ENCODE data around the gene LPAR5. TPM values are rescaled to one million over a fixed set of nuclear protein-coding genes. Genes with fewer than 3 reads are reported as not detected.

The LPAR5 gene
- polyA plus RNA-seq, 1 of the 3 experiments (the other 2 are of a cell fraction): 0.03 TPM

DNA sequence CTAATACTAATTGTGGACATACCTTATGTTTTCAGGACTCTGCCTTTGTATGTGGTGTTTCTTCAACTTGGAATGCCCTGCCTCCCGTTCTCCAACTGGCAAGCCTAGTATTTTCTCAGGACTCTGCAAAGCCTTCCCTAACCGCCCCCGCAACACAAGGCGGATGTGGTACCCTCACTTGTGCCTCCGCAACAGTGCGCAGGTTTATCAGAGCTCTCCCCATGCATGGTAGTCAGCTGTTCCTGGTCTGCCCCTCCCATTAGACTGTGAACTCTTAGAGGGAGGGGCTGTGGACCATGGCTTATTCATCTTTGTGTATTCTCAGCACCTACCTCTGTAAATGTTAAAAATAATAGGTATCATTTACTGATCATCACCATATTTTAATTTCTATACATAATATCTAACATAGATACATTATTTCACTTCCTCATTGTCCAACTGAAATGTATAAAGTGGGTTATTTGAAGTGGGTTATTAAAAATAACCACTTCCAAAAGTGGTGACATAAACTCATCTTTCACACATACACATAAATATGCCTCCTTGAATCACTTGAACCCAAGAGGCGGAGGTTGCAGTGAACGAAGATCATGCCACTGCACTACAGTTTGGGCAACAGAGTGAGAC is 9.0 kb downstream of the LPAR5 start:
- ChIA-PET CTCF (interaction anchor here (4.8 kb wide), 1 partner anchor 18 kb away, joined by 21 read pairs; no protein-coding TSS in a partner anchor), POLR2A (no interaction called here)
- no peak for TF ChIP-seq GATA2 (CRISPR knock-in tag; IDR thresholded peaks at IDR 0.05)
- no peak for TF ChIP-seq YY1 (IDR thresholded peaks at IDR 0.05; ENCODE audit: low read depth)
- TF ChIP-seq PBX3 (IDR thresholded peaks at IDR 0.05): no peak
- TF ChIP-seq, protein P1, sequence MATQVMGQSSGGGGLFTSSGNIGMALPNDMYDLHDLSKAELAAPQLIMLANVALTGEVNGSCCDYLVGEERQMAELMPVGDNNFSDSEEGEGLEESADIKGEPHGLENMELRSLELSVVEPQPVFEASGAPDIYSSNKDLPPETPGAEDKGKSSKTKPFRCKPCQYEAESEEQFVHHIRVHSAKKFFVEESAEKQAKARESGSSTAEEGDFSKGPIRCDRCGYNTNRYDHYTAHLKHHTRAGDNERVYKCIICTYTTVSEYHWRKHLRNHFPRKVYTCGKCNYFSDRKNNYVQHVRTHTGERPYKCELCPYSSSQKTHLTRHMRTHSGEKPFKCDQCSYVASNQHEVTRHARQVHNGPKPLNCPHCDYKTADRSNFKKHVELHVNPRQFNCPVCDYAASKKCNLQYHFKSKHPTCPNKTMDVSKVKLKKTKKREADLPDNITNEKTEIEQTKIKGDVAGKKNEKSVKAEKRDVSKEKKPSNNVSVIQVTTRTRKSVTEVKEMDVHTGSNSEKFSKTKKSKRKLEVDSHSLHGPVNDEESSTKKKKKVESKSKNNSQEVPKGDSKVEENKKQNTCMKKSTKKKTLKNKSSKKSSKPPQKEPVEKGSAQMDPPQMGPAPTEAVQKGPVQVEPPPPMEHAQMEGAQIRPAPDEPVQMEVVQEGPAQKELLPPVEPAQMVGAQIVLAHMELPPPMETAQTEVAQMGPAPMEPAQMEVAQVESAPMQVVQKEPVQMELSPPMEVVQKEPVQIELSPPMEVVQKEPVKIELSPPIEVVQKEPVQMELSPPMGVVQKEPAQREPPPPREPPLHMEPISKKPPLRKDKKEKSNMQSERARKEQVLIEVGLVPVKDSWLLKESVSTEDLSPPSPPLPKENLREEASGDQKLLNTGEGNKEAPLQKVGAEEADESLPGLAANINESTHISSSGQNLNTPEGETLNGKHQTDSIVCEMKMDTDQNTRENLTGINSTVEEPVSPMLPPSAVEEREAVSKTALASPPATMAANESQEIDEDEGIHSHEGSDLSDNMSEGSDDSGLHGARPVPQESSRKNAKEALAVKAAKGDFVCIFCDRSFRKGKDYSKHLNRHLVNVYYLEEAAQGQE (IDR thresholded peaks at IDR 0.05; ENCODE audit: low read depth, low read length): no peak
- TF ChIP-seq, protein P2, sequence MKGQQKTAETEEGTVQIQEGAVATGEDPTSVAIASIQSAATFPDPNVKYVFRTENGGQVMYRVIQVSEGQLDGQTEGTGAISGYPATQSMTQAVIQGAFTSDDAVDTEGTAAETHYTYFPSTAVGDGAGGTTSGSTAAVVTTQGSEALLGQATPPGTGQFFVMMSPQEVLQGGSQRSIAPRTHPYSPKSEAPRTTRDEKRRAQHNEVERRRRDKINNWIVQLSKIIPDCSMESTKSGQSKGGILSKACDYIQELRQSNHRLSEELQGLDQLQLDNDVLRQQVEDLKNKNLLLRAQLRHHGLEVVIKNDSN (IDR thresholded peaks at IDR 0.05; ENCODE audit: borderline replicate concordance, low read depth): no peak
- TF ChIP-seq, protein P3, sequence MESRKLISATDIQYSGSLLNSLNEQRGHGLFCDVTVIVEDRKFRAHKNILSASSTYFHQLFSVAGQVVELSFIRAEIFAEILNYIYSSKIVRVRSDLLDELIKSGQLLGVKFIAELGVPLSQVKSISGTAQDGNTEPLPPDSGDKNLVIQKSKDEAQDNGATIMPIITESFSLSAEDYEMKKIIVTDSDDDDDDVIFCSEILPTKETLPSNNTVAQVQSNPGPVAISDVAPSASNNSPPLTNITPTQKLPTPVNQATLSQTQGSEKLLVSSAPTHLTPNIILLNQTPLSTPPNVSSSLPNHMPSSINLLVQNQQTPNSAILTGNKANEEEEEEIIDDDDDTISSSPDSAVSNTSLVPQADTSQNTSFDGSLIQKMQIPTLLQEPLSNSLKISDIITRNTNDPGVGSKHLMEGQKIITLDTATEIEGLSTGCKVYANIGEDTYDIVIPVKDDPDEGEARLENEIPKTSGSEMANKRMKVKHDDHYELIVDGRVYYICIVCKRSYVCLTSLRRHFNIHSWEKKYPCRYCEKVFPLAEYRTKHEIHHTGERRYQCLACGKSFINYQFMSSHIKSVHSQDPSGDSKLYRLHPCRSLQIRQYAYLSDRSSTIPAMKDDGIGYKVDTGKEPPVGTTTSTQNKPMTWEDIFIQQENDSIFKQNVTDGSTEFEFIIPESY (IDR thresholded peaks at IDR 0.05; ENCODE audit: borderline replicate concordance, low read depth): no peak
- TF ChIP-seq RFX5 (IDR thresholded peaks at IDR 0.05; ENCODE audit: low read length): no peak
- TF ChIP-seq CTCF (IDR thresholded peaks at IDR 0.05): no peak
- TF ChIP-seq EZH2phosphoT487 (IDR thresholded peaks at IDR 0.05; ENCODE audit: borderline replicate concordance, low read depth): no peak
- 92% methylated on average over 8 of the region's 8 CpGs for WGBS (ENCODE audit: low lambda C conversion rate)
- Histone ChIP-seq H3K27ac (ENCODE audit: low read depth in 2 of 2, low read length in 1 of 2) (no peak overlapping the region), H3K4me1 (ENCODE audit: control insufficient read depth in 1 of 2, insufficient read depth in 2 of 2, low read depth in 1 of 2, low read length in 1 of 2) (peaks cover 0 to 14% of the 10 kb centered on the region in 2 experiments; a peak in 1 of 4 replicates), H4K20me1 (ENCODE audit: insufficient read depth) (no peaks in the 10 kb centered on the region), H2AFZ (ENCODE audit: low read depth) (peak overlapping the region; percentile 57; the same call in 1 of the 2 replicates), H3K4me3 (ENCODE audit: low read depth in 2 of 2, low read length in 1 of 2) (no peak overlapping the region), H3K9ac (no peak overlapping the region), H3K27me3 (ENCODE audit: insufficient read depth) (no peaks in the 10 kb centered on the region), H3K4me2 (no peak overlapping the region), H3K36me3 (replicated peaks in 1 of 2; ENCODE audit: control insufficient read depth in 1 of 2, insufficient read depth in 2 of 2, low read length in 1 of 2) (no peaks in the 10 kb centered on the region), H3F3A (replicated peaks; ENCODE audit: insufficient read depth) (no peaks in the 10 kb centered on the region), H3K79me2 (ENCODE audit: insufficient read depth) (no peaks in the 10 kb centered on the region), H3K9me2 (no peaks in the 10 kb centered on the region), H3K9me3 (no peaks in the 10 kb centered on the region)
- no peak for DNase-seq
